Vagina (tissue), 2 donors: Measurements from ENCODE around the gene ASPG. TPM values are rescaled to one million over a fixed set of nuclear protein-coding genes. Genes with fewer than 3 reads are reported as not detected.
A peak's percentile ranks its signal among the peaks of the same experiment; 100 is the strongest.

Source experiments
- DNase-seq, 2 donors: peaks; one replicate each; pipeline ENCODE4 v3.0.0-alpha.2; 2017; ENCODE audit errors: extremely low spot score in 2 of 2
- H3K27ac ChIP-seq: fragments of 200-600 bp; sonication (generic); one replicate; pipeline ENCODE4 v1.5.1; 2019
- H3K27me3 ChIP-seq: fragments of 200-600 bp; sonication (generic); one replicate; pipeline ENCODE4 v1.5.1; 2019
- H3K36me3 ChIP-seq, 2 donors: fragments of 200-600 bp; sonication (generic); one replicate each; pipeline ENCODE4 v1.5.1; 2017 to 2019
- H3K4me1 ChIP-seq: fragments of 200-600 bp; sonication (generic); one replicate; pipeline ENCODE4 v1.5.1; 2019
- H3K4me3 ChIP-seq, 2 donors: fragments of 200-600 bp; sonication (generic); 1 replicate in 1 of 2; 2 replicates in 1 of 2; pipeline ENCODE4 v1.5.1; 2016 to 2019
- H3K9me3 ChIP-seq: fragments of 200-600 bp; sonication (generic); one replicate; pipeline ENCODE4 v1.5.1; 2019
- POLR2A ChIP-seq, 2 donors: fragments of 450-650 bp; IDR thresholded peaks; one replicate each; pipeline ENCODE4 v1.6.1; 2017; ENCODE audit warnings: antibody characterized with exemption in 2 of 2, mild to moderate bottlenecking in 2 of 2, moderate library complexity in 2 of 2
- POLR2AphosphoS5 ChIP-seq, 2 donors: sonication (generic); formaldehyde crosslinking; IDR thresholded peaks; one replicate each; pipeline ENCODE4 v1.9.0; 2017; ENCODE audit warnings: antibody characterized with exemption in 2 of 2, mild to moderate bottlenecking in 2 of 2, low read depth in 1 of 2; ENCODE audit not compliant: insufficient read depth in 1 of 2
- intact Hi-C: fragments of 100-400 bp; cut with DNase I; formaldehyde crosslinking; loops from one replicate; pipeline ENCODE4 v1.15.1; 2023
- total RNA-seq: library from RNA; depleted of rRNA; stranded (reverse); fragments of >200 nt; gene quantifications from one replicate; pipeline ENCODE4 v1.2.3, GENCODE V29; 2016
- TF ChIP-seq, protein P1 (sequence below), 3 experiments: fragments of 450-650 bp in 2 of 3; fragments of 200-600 bp in 1 of 3; sonication (generic) in 1 of 3; IDR thresholded peaks; one replicate each; pipeline ENCODE4 v1.5.1; 2017 to 2019; ENCODE audit warnings: antibody characterized with exemption in 3 of 3, mild to moderate bottlenecking in 2 of 3, moderate library complexity in 2 of 3

Gene ASPG
- total RNA-seq, 1 donor from 2014 or later, result 3.7 TPM

DNA sequence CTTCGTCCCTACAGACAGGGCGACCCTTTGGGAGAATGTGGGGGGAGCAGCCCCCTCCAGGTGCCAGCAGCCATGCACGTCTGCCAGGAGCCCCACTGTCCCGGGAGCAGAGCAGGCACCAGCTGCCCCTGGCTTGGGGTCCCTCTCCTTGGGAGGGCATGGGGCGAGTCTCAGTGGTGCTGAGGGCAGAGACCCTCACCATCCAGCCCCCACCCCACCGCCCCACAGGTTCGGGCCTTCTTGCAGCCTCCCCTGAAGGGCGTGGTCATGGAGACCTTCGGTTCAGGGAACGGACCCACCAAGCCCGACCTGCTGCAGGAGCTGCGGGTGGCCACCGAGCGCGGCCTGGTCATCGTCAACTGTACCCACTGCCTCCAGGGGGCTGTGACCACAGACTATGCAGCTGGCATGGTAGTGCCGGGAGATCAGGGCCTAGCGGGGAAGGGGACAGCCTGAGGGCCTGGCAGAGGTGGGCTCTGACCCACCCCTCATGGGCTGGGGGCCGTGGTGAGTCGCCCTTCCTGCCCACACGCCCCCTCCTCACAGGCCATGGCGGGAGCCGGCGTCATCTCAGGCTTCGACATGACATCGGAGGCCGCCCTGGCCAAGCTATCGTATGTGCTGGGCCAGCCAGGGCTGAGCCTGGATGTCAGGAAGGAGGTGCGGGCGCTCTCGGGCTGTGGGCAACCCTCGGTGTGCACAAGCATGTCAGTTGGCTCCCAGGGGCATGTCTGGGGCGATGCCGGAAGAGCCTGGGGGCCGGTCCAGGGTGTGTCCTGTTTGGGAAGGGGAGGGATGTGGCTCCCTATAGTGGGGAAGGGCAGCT lies 18.8 kb downstream of the ASPG start:
- DNase-seq, result no peak
- Histone ChIP-seq H3K4me1 (peaks cover 15% of the 10 kb centered on the region), H3K4me3 (no peak overlapping the region), H3K27ac (peak overlapping the region; percentile 27), H3K27me3 (no peaks in the 10 kb centered on the region), H3K9me3 (no peaks in the 10 kb centered on the region), H3K36me3 (no peaks in the 10 kb centered on the region)
- TF ChIP-seq POLR2AphosphoS5 (IDR thresholded peaks at IDR 0.05; ENCODE audit: insufficient read depth in 1 of 2, low read depth in 1 of 2) (no peak), POLR2A (IDR thresholded peaks at IDR 0.05) (no peak)
- TF ChIP-seq, protein P1, sequence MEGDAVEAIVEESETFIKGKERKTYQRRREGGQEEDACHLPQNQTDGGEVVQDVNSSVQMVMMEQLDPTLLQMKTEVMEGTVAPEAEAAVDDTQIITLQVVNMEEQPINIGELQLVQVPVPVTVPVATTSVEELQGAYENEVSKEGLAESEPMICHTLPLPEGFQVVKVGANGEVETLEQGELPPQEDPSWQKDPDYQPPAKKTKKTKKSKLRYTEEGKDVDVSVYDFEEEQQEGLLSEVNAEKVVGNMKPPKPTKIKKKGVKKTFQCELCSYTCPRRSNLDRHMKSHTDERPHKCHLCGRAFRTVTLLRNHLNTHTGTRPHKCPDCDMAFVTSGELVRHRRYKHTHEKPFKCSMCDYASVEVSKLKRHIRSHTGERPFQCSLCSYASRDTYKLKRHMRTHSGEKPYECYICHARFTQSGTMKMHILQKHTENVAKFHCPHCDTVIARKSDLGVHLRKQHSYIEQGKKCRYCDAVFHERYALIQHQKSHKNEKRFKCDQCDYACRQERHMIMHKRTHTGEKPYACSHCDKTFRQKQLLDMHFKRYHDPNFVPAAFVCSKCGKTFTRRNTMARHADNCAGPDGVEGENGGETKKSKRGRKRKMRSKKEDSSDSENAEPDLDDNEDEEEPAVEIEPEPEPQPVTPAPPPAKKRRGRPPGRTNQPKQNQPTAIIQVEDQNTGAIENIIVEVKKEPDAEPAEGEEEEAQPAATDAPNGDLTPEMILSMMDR (IDR thresholded peaks at IDR 0.05), result no peak
- intact Hi-C loops, result no loop called here

- peaks cover 11% of the 10 kb centered on the region for H3K4me1 ChIP-seq
- no peak for TF ChIP-seq POLR2A (IDR thresholded peaks at IDR 0.05)
- TF ChIP-seq, protein P1 (IDR thresholded peaks at IDR 0.05), result no peak
- no peak for TF ChIP-seq POLR2AphosphoS5 (IDR thresholded peaks at IDR 0.05; ENCODE audit: insufficient read depth in 1 of 2, low read depth in 1 of 2)
- intact Hi-C loops, result no loop called here
- H3K27ac ChIP-seq, result peak overlapping the region; percentile 27
- no peaks in the 10 kb centered on the region for H3K27me3 ChIP-seq
- no peaks in the 10 kb centered on the region for H3K36me3 ChIP-seq
- H3K9me3 ChIP-seq, result no peaks in the 10 kb centered on the region
- DNase-seq, result no peak
- no peak overlapping the region for H3K4me3 ChIP-seq
Measured at GRCh38 chr14:104105071-104105821, 19.7 kb downstream of the ASPG start.

- H3K4me3 ChIP-seq, result no peak overlapping the region
- TF ChIP-seq, protein P1 (IDR thresholded peaks at IDR 0.05), result no peak
- TF ChIP-seq POLR2A (IDR thresholded peaks at IDR 0.05) (no peak), POLR2AphosphoS5 (IDR thresholded peaks at IDR 0.05; ENCODE audit: insufficient read depth in 1 of 2, low read depth in 1 of 2) (no peak)
- no peaks in the 10 kb centered on the region for H3K27me3 ChIP-seq
- H3K9me3 ChIP-seq, result no peaks in the 10 kb centered on the region
- no peak for DNase-seq
- intact Hi-C loops, result no loop called here
- no peaks in the 10 kb centered on the region for H3K36me3 ChIP-seq
- peaks cover 10% of the 10 kb centered on the region for H3K4me1 ChIP-seq
- no peak overlapping the region for H3K27ac ChIP-seq
Measured at GRCh38 chr14:104105822-104106470, 20.4 kb downstream of the ASPG start.

GRCh38 chr14:104106471-104106991 lies 21.0 kb downstream of the ASPG start:
- H3K27ac ChIP-seq, result no peak overlapping the region
- no peaks in the 10 kb centered on the region for H3K27me3 ChIP-seq
- TF ChIP-seq POLR2AphosphoS5 (IDR thresholded peaks at IDR 0.05; ENCODE audit: insufficient read depth in 1 of 2, low read depth in 1 of 2), result no peak
- TF ChIP-seq POLR2A (IDR thresholded peaks at IDR 0.05), result no peak
- TF ChIP-seq, protein P1 (IDR thresholded peaks at IDR 0.05), result no peak
- H3K4me3 ChIP-seq, result no peak overlapping the region
- H3K36me3 ChIP-seq, result no peaks in the 10 kb centered on the region
- intact Hi-C loops, result no loop called here
- DNase-seq, result no peak
- no peaks in the 10 kb centered on the region for H3K9me3 ChIP-seq
- H3K4me1 ChIP-seq, result peaks cover 10% of the 10 kb centered on the region
